Body of pancreas (tissue), 4 donors: ENCODE data around the gene POU1F1. TPM values are rescaled to one million over a fixed set of nuclear protein-coding genes. Genes with fewer than 3 reads are reported as not detected.

ENCODE experiments used
- ATAC-seq: fragments of 150-250 bp; one replicate; pipeline ENCODE4 v1.9.1; 2016
- DNase-seq, 4 donors: peaks; one replicate each; pipeline ENCODE4 v3.0.0-alpha.2; 2019
- H3K27ac ChIP-seq, 4 donors: fragments of 200-600 bp; sonication (generic); 1 replicate in 3 of 4; 2 replicates in 1 of 4; pipeline versions ENCODE4 v1.5.1 to v1.6.1; 2016 to 2019; ENCODE audit warnings: mild to moderate bottlenecking in 1 of 4, mixed read lengths in 1 of 4, moderate library complexity in 1 of 4
- H3K27me3 ChIP-seq, 2 donors: fragments of 200-600 bp; sonication (generic); one replicate each; pipeline ENCODE4 v1.6.0; 2016; ENCODE audit warnings: mild to moderate bottlenecking in 1 of 2
- H3K36me3 ChIP-seq, 2 donors: fragments of 200-600 bp; sonication (generic); replicated peaks in 1 of 2; 2 replicates each; pipeline ENCODE4 v1.5.1; 2016; ENCODE audit warnings: low read depth in 2 of 2; ENCODE audit not compliant: insufficient read depth in 1 of 2
- H3K4me1 ChIP-seq: fragments of 200-600 bp; sonication (generic); one replicate; pipeline ENCODE4 v1.6.0; 2016
- H3K4me3 ChIP-seq, 2 donors: fragments of 200-600 bp; sonication (generic); 1 replicate in 1 of 2; 2 replicates in 1 of 2; pipeline ENCODE4 v1.5.1; 2016 to 2019
- H3K9me3 ChIP-seq, 3 donors: fragments of 200-600 bp; sonication (generic); 1 replicate in 2 of 3; 2 replicates in 1 of 3; pipeline ENCODE4 v1.5.1; 2016
- CTCF ChIP-seq, 7 experiments: fragments of 450-650 bp in 4 of 7; fragments of 200-600 bp in 3 of 7; sonication (generic) in 3 of 7; IDR thresholded peaks; one replicate each; pipeline ENCODE4 v1.5.1; 2016 to 2019; ENCODE audit warnings: antibody characterized with exemption in 7 of 7
- POLR2A ChIP-seq, 3 donors: fragments of 450-650 bp; IDR thresholded peaks; one replicate each; pipeline ENCODE4 v1.6.1; 2016; ENCODE audit warnings: antibody characterized with exemption in 3 of 3, mild to moderate bottlenecking in 2 of 3
- WGBS, 2 donors: methylation state at CpG; one replicate each; pipeline ENCODE4 v1.1.5; 2017; 5-methylcytosine and 5-hydroxymethylcytosine counted together
- intact Hi-C: fragments of 100-400 bp; cut with DNase I; formaldehyde crosslinking; loops from one replicate; pipeline ENCODE4 v1.15.1; 2023
- total RNA-seq, 2 donors: library from RNA; depleted of rRNA; stranded (reverse); fragments of >200 nt; gene quantifications; one replicate each; pipeline ENCODE4 v1.1.0, GENCODE V29; 2016

Gene POU1F1
- total RNA-seq, 2 donors from 2014 or later, result not detected

DNA sequence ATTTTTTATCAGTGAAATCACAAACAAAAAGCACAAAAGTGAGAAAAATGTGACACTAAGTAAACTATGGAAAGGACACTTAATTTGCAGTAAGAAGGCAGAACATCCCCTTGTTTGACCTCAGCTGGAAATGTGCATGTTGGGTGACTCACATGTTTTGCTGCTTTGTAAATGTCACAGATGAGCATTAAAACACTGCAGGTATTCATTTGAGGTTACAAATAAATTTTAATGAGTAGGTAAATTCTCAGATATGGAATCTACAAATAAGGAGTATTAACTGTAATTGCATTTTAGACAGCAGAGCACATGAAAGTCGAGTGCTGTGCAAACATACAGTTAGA lies 29.0 kb downstream of the POU1F1 start:
- ATAC-seq, result no peak
- H3K36me3 ChIP-seq, result peaks cover 0 to 12% of the 10 kb centered on the region in 2 donors
- 68 to 81% methylated on average over 1 of the region's 1 CpG for WGBS, 2 donors
- H3K4me1 ChIP-seq, result peaks cover 4% of the 10 kb centered on the region
- H3K4me3 ChIP-seq, result no peak overlapping the region
- DNase-seq, result no peak
- no peaks in the 10 kb centered on the region for H3K27me3 ChIP-seq
- intact Hi-C loops, result no loop called here
- H3K9me3 ChIP-seq, result no peaks in the 10 kb centered on the region
- no peak overlapping the region for H3K27ac ChIP-seq
- no peak for TF ChIP-seq POLR2A (IDR thresholded peaks at IDR 0.05)
- TF ChIP-seq CTCF (IDR thresholded peaks at IDR 0.05), result no peak

DNA sequence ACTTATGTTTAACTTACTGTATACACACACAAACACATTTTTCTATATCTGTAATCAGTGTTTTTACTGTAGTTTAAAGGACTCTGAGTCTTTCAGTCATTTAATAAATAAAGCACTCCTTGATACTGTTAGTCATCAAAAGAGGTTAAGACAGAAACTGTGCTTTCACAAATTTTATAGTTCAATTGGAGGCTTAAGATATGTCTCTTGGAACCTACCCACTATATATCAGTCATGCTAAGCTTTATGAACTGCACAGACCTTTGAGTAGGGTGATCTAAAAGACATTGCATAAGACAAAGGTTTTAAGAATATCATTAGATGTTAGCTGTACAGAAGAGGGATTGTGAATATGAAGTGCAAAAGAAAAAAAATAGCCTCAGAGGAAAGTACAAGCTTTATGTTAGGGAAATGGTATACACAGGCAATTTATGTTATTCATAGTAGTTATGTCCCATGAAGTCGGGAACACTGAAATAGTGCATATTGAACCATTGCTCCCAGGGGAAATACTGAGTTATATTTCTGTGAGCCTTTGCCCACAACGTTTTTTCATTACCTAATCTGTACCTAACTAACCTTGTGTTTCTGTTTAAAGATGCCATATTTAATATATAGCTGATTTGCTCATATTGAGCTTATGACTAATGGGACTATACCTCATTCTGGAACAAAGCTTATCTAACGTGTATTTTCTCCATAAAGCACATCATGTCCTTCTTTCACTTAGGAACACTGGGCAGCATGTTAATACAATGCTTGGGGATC lies 29.5 kb downstream of the POU1F1 start:
- DNase-seq, result no peak
- 58 to 68% methylated on average over 3 of the region's 3 CpGs for WGBS, 2 donors
- H3K4me1 ChIP-seq, result peaks cover 7% of the 10 kb centered on the region
- TF ChIP-seq CTCF (IDR thresholded peaks at IDR 0.05), result no peak
- TF ChIP-seq POLR2A (IDR thresholded peaks at IDR 0.05), result no peak
- H3K9me3 ChIP-seq, result no peaks in the 10 kb centered on the region
- H3K27me3 ChIP-seq, result no peaks in the 10 kb centered on the region
- intact Hi-C loops, result no loop called here
- no peak overlapping the region for H3K4me3 ChIP-seq
- no peak for ATAC-seq
- peaks cover 0 to 12% of the 10 kb centered on the region in 2 donors for H3K36me3 ChIP-seq
- H3K27ac ChIP-seq, result no peak overlapping the region

- no peak overlapping the region for H3K27ac ChIP-seq
- H3K27me3 ChIP-seq, result no peaks in the 10 kb centered on the region
- H3K9me3 ChIP-seq, result no peaks in the 10 kb centered on the region
- 91 to 93% methylated on average over 1 of the region's 1 CpG for WGBS, 2 donors
- ATAC-seq, result no peak
- TF ChIP-seq POLR2A (IDR thresholded peaks at IDR 0.05), result no peak
- no peak for TF ChIP-seq CTCF (IDR thresholded peaks at IDR 0.05)
- no peaks in the 10 kb centered on the region for H3K36me3 ChIP-seq
- no peak overlapping the region for H3K4me3 ChIP-seq
- DNase-seq, result no peak
- intact Hi-C loops, result no loop called here
- peaks cover 26% of the 10 kb centered on the region for H3K4me1 ChIP-seq
These were observed 40.3 kb downstream of the POU1F1 start for GRCh38 chr3:87236093-87236492.

DNA sequence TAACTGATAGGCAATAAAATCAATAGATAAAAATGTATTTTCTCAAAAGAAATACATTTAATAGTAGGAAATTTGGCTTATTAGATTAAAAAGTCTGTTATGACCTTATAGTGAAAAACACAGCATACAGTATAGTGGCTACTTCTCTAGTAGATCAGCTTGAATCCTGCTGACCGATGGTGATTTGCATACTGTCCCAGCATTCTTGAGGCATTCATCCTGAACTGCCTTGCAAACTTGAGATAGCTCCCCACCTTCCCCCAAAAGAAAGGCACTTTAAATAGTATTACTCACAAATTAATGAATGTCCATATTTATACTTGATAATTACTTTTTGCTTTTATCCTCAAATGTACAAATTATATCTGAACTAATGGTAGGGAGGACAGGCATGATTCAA lies 42.6 kb downstream of the POU1F1 start:
- ATAC-seq (no peak), DNase-seq (no peak)
- no peak for TF ChIP-seq CTCF (IDR thresholded peaks at IDR 0.05)
- TF ChIP-seq POLR2A (IDR thresholded peaks at IDR 0.05), result no peak
- H3K4me3 ChIP-seq, result no peak overlapping the region
- no peaks in the 10 kb centered on the region for H3K27me3 ChIP-seq
- intact Hi-C loops, result no loop called here
- WGBS, 2 donors, result 82 to 85% methylated on average over 1 of the region's 1 CpG
- H3K9me3 ChIP-seq, result no peaks in the 10 kb centered on the region
- peaks cover 47% of the 10 kb centered on the region for H3K4me1 ChIP-seq
- no peaks in the 10 kb centered on the region for H3K36me3 ChIP-seq
- H3K27ac ChIP-seq, result no peak overlapping the region

- H3K4me3 ChIP-seq, result no peak overlapping the region
- TF ChIP-seq CTCF (IDR thresholded peaks at IDR 0.05), result no peak
- TF ChIP-seq POLR2A (IDR thresholded peaks at IDR 0.05), result no peak
- WGBS, 2 donors, result 8 to 22% methylated on average over 1 of the region's 1 CpG
- DNase-seq, result no peak
- H3K27me3 ChIP-seq, result no peaks in the 10 kb centered on the region
- ATAC-seq, result no peak
- H3K9me3 ChIP-seq, result no peaks in the 10 kb centered on the region
- H3K36me3 ChIP-seq, result no peaks in the 10 kb centered on the region
- intact Hi-C loops, result no loop called here
- H3K27ac ChIP-seq, result no peak overlapping the region
- peaks cover 67% of the 10 kb centered on the region for H3K4me1 ChIP-seq
These were observed 47.3 kb downstream of the POU1F1 start for GRCh38 chr3:87229113-87229512.
